Measurements from ENCODE around the gene AHCYL2. TPM values are rescaled to one million over a fixed set of nuclear protein-coding genes. Genes with fewer than 3 reads are reported as not detected.

The AHCYL2 gene
- total RNA-seq, 4 donors from 2014 or later: 14.7 to 22.6 (median 16.9) TPM

GRCh38 chr7:129456421-129456820 is 231.6 kb downstream of the AHCYL2 start:
- no peak for TF ChIP-seq CTCF (IDR thresholded peaks at IDR 0.05; ENCODE audit: low read depth)

GRCh38 chr7:129457101-129457500 is 232.3 kb downstream of the AHCYL2 start:
- TF ChIP-seq CTCF (IDR thresholded peaks at IDR 0.05; ENCODE audit: low read depth): no peak

GRCh38 chr7:129458171-129458570 is 233.3 kb downstream of the AHCYL2 start:
- TF ChIP-seq CTCF (IDR thresholded peaks at IDR 0.05; ENCODE audit: low read depth): no peak

- TF ChIP-seq CTCF (IDR thresholded peaks at IDR 0.05; ENCODE audit: low read depth): no peak
These were observed 237.0 kb downstream of the AHCYL2 start for GRCh38 chr7:129461809-129462208.

GRCh38 chr7:129462420-129462819 is 237.6 kb downstream of the AHCYL2 start:
- TF ChIP-seq CTCF (IDR thresholded peaks at IDR 0.05; ENCODE audit: low read depth): no peak

GRCh38 chr7:129464194-129464593 is 239.4 kb downstream of the AHCYL2 start:
- TF ChIP-seq CTCF (IDR thresholded peaks at IDR 0.05; ENCODE audit: low read depth): no peak

- TF ChIP-seq CTCF (IDR thresholded peaks at IDR 0.05; ENCODE audit: low read depth): no peak
These were observed 240.2 kb downstream of the AHCYL2 start for GRCh38 chr7:129465080-129465479.
